GM12878 (cell line): ENCODE results near the gene RNF126. TPM values are rescaled to one million over a fixed set of nuclear protein-coding genes. Genes with fewer than 3 reads are reported as not detected.

Experiments
- ATAC-seq: fragments of 200-7000 bp; cut with Tn5 transposase; 3 replicates; pipeline ENCODE4 v1.9.1; 2020; ENCODE audit warnings: mild to moderate bottlenecking, moderate library complexity
- BruUV-seq: library from RNA; stranded (reverse); fragments of 400-500 nt; replicated peaks from 2 replicates; lab custom pipeline; 2021; lab: Mats Ljungman, UMichigan
- CTCF ChIA-PET: fragments of 300-600 bp; sonication (Branson Sonifier 250); formaldehyde crosslinking; extraction: SDS; loops from one replicate; lab custom pipeline; 2021; ENCODE audit warnings: inconsistent platforms; lab: Yijun Ruan, JAX
- POLR2A ChIA-PET: fragments of 350-600 bp; formaldehyde crosslinking; extraction: SDS; loops from one replicate; lab custom pipeline; 2021; ENCODE audit warnings: inconsistent platforms; lab: Charles Lee
- RAD21 ChIA-PET: fragments of 300-600 bp; sonication (Branson Sonifier 250); formaldehyde crosslinking; loops from one replicate; lab custom pipeline; 2023; ENCODE audit warnings: antibody characterized with exemption; ENCODE audit not compliant: unreplicated experiment; lab: Charles Lee
- SMC1A ChIA-PET: fragments of 300-600 bp; sonication (Branson Sonifier 250); formaldehyde crosslinking; loops from one replicate; lab custom pipeline; 2023; ENCODE audit not compliant: unreplicated experiment, uncharacterized antibody; lab: Charles Lee
- DNase-seq: peaks from one replicate; pipeline ENCODE4 v3.0.0-alpha.2; 2011; ENCODE audit warnings: low read depth, low spot score
- FAIRE-seq: peaks from 3 replicates; lab custom pipeline; 2011; peaks lifted over from hg19 to GRCh38; lab: Jason Lieb, UNC
- H2AFZ ChIP-seq: 2 replicates; pipeline ENCODE4 v1.6.0; 2011; ENCODE audit warnings: low read depth, low read length, control low read depth; ENCODE audit not compliant: control insufficient read depth
- H3K27ac ChIP-seq: 2 replicates; pipeline ENCODE4 v1.5.1; 2011; ENCODE audit warnings: control low read depth; ENCODE audit not compliant: control insufficient read depth, insufficient read depth
- H3K27me3 ChIP-seq, 2 experiments: replicated peaks in 1 of 2; 2 replicates each; pipeline versions ENCODE4 v1.6.0 to v1.6.1; 2011; ENCODE audit warnings: low read length in 1 of 2; ENCODE audit not compliant: control insufficient read depth in 2 of 2, insufficient read depth in 2 of 2
- H3K36me3 ChIP-seq, 2 experiments: 2 replicates each; pipeline ENCODE4 v1.5.1; 2011; ENCODE audit warnings: low read length in 1 of 2; ENCODE audit not compliant: control insufficient read depth in 2 of 2, insufficient read depth in 2 of 2
- H3K4me1 ChIP-seq: 2 replicates; pipeline ENCODE4 v1.6.1; 2011; ENCODE audit warnings: mild to moderate bottlenecking, low read length, moderate library complexity, mixed read lengths; ENCODE audit not compliant: control insufficient read depth, insufficient read depth
- H3K4me2 ChIP-seq: 2 replicates; pipeline ENCODE4 v1.6.0; 2011; ENCODE audit warnings: control low read depth; ENCODE audit not compliant: control insufficient read depth, insufficient read depth
- H3K4me3 ChIP-seq: fragments of 200-600 bp; sonication (generic); 2 replicates; pipeline ENCODE4 v1.5.1; 2016
- H3K79me2 ChIP-seq: 2 replicates; pipeline ENCODE4 v1.6.0; 2011; ENCODE audit warnings: low read length; ENCODE audit not compliant: control insufficient read depth, insufficient read depth
- H3K9ac ChIP-seq: 2 replicates; pipeline ENCODE4 v1.8.0; 2011; ENCODE audit warnings: low read length, control low read depth, mixed read lengths; ENCODE audit not compliant: control insufficient read depth, insufficient read depth
- H3K9me3 ChIP-seq: replicated peaks from 3 replicates; pipeline ENCODE4 v1.5.1; 2011; ENCODE audit warnings: mild to moderate bottlenecking, low read length; ENCODE audit not compliant: control insufficient read depth, insufficient read depth
- H4K20me1 ChIP-seq: 2 replicates; pipeline ENCODE4 v1.6.0; 2011; ENCODE audit not compliant: control insufficient read depth, insufficient read depth
- BCL11A ChIP-seq: IDR thresholded peaks from 2 replicates; pipeline ENCODE4 v1.6.1; 2011; ENCODE audit warnings: low read depth, low read length
- BMI1 ChIP-seq: fragments of 450-650 bp; IDR thresholded peaks from 2 replicates; pipeline ENCODE4 v1.6.1; 2016; ENCODE audit warnings: mild to moderate bottlenecking, moderate library complexity, borderline replicate concordance
- CHD2 ChIP-seq: IDR thresholded peaks from 2 replicates; pipeline ENCODE4 v1.6.1; 2011; ENCODE audit warnings: low read depth, low read length, improper control_type of control experiment, borderline replicate concordance
- E4F1 ChIP-seq: fragments of 450-650 bp; IDR thresholded peaks from 2 replicates; pipeline ENCODE4 v1.6.1; 2018; ENCODE audit warnings: borderline replicate concordance, mild to moderate bottlenecking; ENCODE audit not compliant: partially characterized antibody
- EZH2 ChIP-seq: IDR thresholded peaks from 2 replicates; pipeline ENCODE4 v1.6.1; 2012; ENCODE audit warnings: low read depth, mild to moderate bottlenecking, control low read depth, inconsistent platforms, low read length, borderline replicate concordance; ENCODE audit not compliant: control insufficient read depth
- FOXM1 ChIP-seq: IDR thresholded peaks from 2 replicates; pipeline ENCODE4 v1.6.1; 2012; ENCODE audit warnings: low read depth, mild to moderate bottlenecking, inconsistent platforms, low read length, moderate library complexity
- JUNB ChIP-seq: IDR thresholded peaks from 2 replicates; pipeline ENCODE4 v1.6.1; 2016; ENCODE audit warnings: antibody characterized with exemption, mild to moderate bottlenecking
- KAT2A ChIP-seq: conservative IDR thresholded peaks from 2 replicates; pipeline ENCODE4 v1.6.1; 2011; ENCODE audit warnings: low read depth, low read length; ENCODE audit not compliant: control insufficient read depth
- RAD51 ChIP-seq: fragments of 450-650 bp; IDR thresholded peaks from 2 replicates; pipeline ENCODE4 v1.6.1; 2016; ENCODE audit warnings: moderate library complexity, mild to moderate bottlenecking, inconsistent platforms
- RB1 ChIP-seq: fragments of 450-650 bp; formaldehyde crosslinking; IDR thresholded peaks from 2 replicates; pipeline ENCODE4 v1.6.1; 2017; ENCODE audit warnings: mild to moderate bottlenecking, borderline replicate concordance
- SREBF2 ChIP-seq: IDR thresholded peaks from 2 replicates; pipeline ENCODE4 v1.6.1; 2012; ENCODE audit warnings: mild to moderate bottlenecking, low read length
- STAT1 ChIP-seq: fragments of 450-650 bp; conservative IDR thresholded peaks from 2 replicates; pipeline ENCODE4 v1.6.1; 2014; ENCODE audit warnings: antibody characterized with exemption, mild to moderate bottlenecking
- TBL1XR1 ChIP-seq: IDR thresholded peaks from 2 replicates; pipeline ENCODE4 v1.6.1; 2012; ENCODE audit warnings: low read depth, low read length, improper control_type of control experiment
- ZNF622 ChIP-seq: fragments of 450-650 bp; IDR thresholded peaks from 2 replicates; pipeline ENCODE4 v1.6.1; 2017; ENCODE audit warnings: mild to moderate bottlenecking, inconsistent platforms
- ZSCAN29 ChIP-seq: fragments of 450-650 bp; IDR thresholded peaks from 2 replicates; pipeline ENCODE4 v1.6.1; 2017; ENCODE audit warnings: mild to moderate bottlenecking, moderate library complexity
- WGBS: methylation state at CpG from one replicate; pipeline ENCODE4 v1.1.6; 2016; ENCODE audit warnings: low lambda C conversion rate; ENCODE audit not compliant: insufficient replicate concordance, insufficient coverage; ENCODE audit errors: missing lambda C conversion rate; 5-methylcytosine and 5-hydroxymethylcytosine counted together
- in situ Hi-C: fragments of 300-500 bp; cut with MboI; formaldehyde crosslinking; loops from 9 replicates; pipeline ENCODE4 v1.14.3; 2018; ENCODE audit warnings: mixed read lengths
- intact Hi-C: fragments of 100-400 bp; cut with micrococcal nuclease; formaldehyde crosslinking; loops from one replicate; pipeline ENCODE4 v1.14.2; 2022; ENCODE audit not compliant: unreplicated experiment
- polyA plus RNA-seq, 11 experiments: library from polyadenylated mRNA; depleted of rRNA in 4 of 11; unstranded in 6 of 11; stranded (reverse) in 5 of 11; fragments of >200 nt; fragmentation: Nextera tagmentation in 4 of 11; fragmentation: Illumina TruSeq in 1 of 11; extraction: Ambion mirVana in 4 of 11; extraction: Trizol in 1 of 11; gene quantifications; 1 replicate in 1 of 11; 2 replicates in 10 of 11; pipeline versions ENCODE4 v1.2.1 to v1.2.3, GENCODE V29; 2011 to 2016; ENCODE audit warnings: inconsistent platforms in 2 of 11, missing spikeins in 2 of 11, low read depth in 1 of 11
- total RNA-seq, 4 experiments: library from RNA; depleted of rRNA in 3 of 4; stranded (reverse); fragments of >200 nt in 3 of 4; fragmentation: Illumina TruSeq in 1 of 4; extraction: Trizol in 1 of 4; gene quantifications; 2 replicates each; pipeline versions ENCODE4 v1.2.1 to v1.2.3, GENCODE V29; 2013 to 2021

Gene RNF126
- total and polyA plus RNA-seq, 10 of the 15 experiments (the other 5 are each of a cell fraction or from before 2014, with no cell fraction given), result 0.45 to 100 (median 50.6) TPM

- H3K9me3 ChIP-seq, result no peaks in the 10 kb centered on the region; the same call in 2 of the 3 replicates
- H3K4me3 ChIP-seq, result no peak overlapping the region
- H4K20me1 ChIP-seq, result no peaks in the 10 kb centered on the region
- H2AFZ ChIP-seq, result no peak overlapping the region
- no peaks in the 10 kb centered on the region for H3K27me3 ChIP-seq
- H3K36me3 ChIP-seq, result peaks cover 4 to 9% of the 10 kb centered on the region in 2 experiments; a peak in 3 of 4 replicates
- FAIRE-seq (no peak), DNase-seq (no peak), ATAC-seq (no peak)
- no peak for TF ChIP-seq RB1
- TF ChIP-seq JUNB, result no peak
- no peak for TF ChIP-seq FOXM1
- TF ChIP-seq CHD2, result no peak
- TF ChIP-seq ZNF622, result no peak
- TF ChIP-seq KAT2A, result no peak
- TF ChIP-seq E4F1, result no peak
- TF ChIP-seq TBL1XR1, result no peak
- TF ChIP-seq BCL11A, result no peak
- TF ChIP-seq STAT1, result no peak
- no peak for TF ChIP-seq EZH2
- no peak for TF ChIP-seq BMI1
- no peak for TF ChIP-seq ZSCAN29
- no peak for TF ChIP-seq SREBF2
- no peak for TF ChIP-seq RAD51
- ChIA-PET CTCF (no interaction called here), SMC1A (no interaction called here), RAD21 (no interaction called here), POLR2A (no interaction called here)
- H3K27ac ChIP-seq, result no peak overlapping the region
- no peak overlapping the region for H3K9ac ChIP-seq
- no peak overlapping the region for H3K4me2 ChIP-seq
- intact Hi-C loops, result no loop called here
- WGBS, result 99% methylated on average over 32 of the region's 37 CpGs
- no peaks in the 10 kb centered on the region for H3K79me2 ChIP-seq
- no peaks in the 10 kb centered on the region for H3K4me1 ChIP-seq
- in situ Hi-C loops, result no loop called here
- BruUV-seq, result no TSS peak
These were observed 40.3 kb downstream of the RNF126 start for GRCh38 chr19:622666-623065.
